IPS DF 4.7 (cell line): ENCODE data around the gene FH.
A peak's percentile ranks its signal among the peaks of the same experiment; 100 is the strongest.

Source experiments
- DNase-seq: peaks from one replicate; pipeline ENCODE4 v3.0.0-alpha.2; 2013; ENCODE audit warnings: low spot score; ENCODE audit errors: extremely low read depth

FH gene

DNA sequence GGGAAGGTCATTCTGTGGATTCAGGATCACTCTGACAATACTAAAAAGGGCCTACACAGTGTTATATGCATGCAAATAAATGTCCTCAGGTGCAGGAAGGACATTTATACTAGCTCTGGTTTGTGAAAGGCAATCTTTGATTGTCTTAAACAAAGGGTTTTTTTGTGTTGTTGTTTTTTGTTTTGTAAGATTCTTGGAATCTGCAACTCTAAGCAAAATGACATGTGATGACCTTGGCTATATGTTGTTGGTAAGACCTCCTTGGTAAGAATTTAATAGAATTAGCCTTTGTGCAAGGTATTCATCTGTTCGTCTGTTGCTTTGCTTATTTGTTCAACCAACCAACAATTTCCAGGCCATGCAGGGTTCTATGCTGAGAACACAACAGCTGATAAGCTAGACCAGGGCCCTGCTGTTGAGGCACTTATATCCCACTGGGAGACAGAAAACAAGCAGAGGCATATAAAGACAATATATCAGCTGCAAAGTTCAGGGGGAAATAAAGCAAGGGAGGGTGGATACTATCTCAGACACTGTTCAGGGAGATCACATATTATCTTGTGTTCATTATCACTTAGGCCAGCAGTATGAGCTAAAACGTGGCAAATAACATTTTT is 60.3 kb downstream of the FH start:
- DNase-seq = no peak

- peak; percentile 16 for DNase-seq
Observed at GRCh38 chr1:241457421-241457820, 62.1 kb downstream of the FH start.

DNA sequence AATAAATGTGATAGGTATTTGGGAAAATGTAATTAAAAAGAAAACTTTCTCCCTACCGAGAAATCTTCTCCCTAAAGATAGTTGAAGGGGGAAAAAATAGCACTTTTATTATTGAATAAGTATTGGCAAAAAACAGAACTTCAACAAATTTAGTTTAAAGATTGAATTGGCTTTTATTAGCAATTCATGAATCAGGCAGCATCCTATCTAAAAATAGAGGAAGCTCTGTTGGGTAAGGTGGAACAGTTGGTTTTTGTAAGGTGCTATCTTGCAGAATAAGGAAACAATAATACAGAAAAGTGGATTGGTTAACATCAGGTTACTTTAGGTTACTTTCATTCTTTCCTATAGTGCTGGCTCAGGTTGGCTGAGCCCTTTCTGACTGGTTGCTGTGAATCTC is 62.8 kb downstream of the FH start:
- no peak for DNase-seq

GRCh38 chr1:241453732-241454131 is 65.8 kb downstream of the FH start:
- DNase-seq = no peak

DNA sequence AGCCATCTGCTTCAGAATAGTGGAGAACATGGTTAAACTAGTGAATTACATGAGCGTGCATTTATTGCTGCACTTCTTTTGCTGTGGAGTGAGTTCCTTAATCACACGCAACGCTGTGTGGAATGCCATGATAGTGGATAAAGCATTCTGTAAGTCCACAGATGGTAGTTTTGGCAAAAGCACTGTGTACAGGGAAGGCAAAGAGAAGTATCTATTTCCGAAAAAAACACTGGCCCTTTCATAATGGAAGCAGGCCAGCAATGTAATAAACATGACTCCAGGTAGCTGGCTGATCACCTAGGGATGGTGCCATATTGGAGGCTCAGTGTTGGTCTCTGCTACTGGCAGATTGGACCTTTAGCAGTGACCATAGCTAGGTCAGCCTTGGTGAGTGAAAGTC is 67.6 kb downstream of the FH start:
- no peak for DNase-seq
